ENCODE measurements around the gene DYNC1I1.

- no peak for TF ChIP-seq ARID2 (CRISPR knock-in tag; IDR thresholded peaks at IDR 0.05; ENCODE audit: borderline replicate concordance)
- TF ChIP-seq ZNF652 (CRISPR knock-in tag; IDR thresholded peaks at IDR 0.05; ENCODE audit: borderline replicate concordance, low read depth) = no peak
- no peak for TF ChIP-seq ZNF672 (CRISPR knock-in tag; IDR thresholded peaks at IDR 0.05)
- no peak for TF ChIP-seq RXRB (CRISPR knock-in tag; IDR thresholded peaks at IDR 0.05; ENCODE audit: borderline replicate concordance)
- no peak for TF ChIP-seq CTCF (CRISPR knock-in tag; IDR thresholded peaks at IDR 0.05)
- TF ChIP-seq PCBP2 (optimal IDR thresholded peaks at IDR 0.05; ENCODE audit: low read depth, low read length, poor library complexity, severe bottlenecking) = no peak
- TF ChIP-seq MAZ (IDR thresholded peaks at IDR 0.05; ENCODE audit: borderline replicate concordance, low read depth, low read length) = no peak
- TF ChIP-seq MAZ (CRISPR knock-in tag; IDR thresholded peaks at IDR 0.05; ENCODE audit: low read depth) = no peak
Observed at GRCh38 chr7:96009148-96009547, 236.8 kb downstream of the DYNC1I1 start.

All from HepG2 (cell line).